Sigmoid colon (tissue), 4 donors: Measurements from ENCODE around the gene SMPDL3A.

Experiments used
- POLR2A ChIP-seq, 2 donors: fragments of 450-650 bp; IDR thresholded peaks; one replicate each; pipeline ENCODE4 v1.6.1; 2016; ENCODE audit warnings: antibody characterized with exemption in 2 of 2, mild to moderate bottlenecking in 2 of 2, moderate library complexity in 2 of 2
- POLR2AphosphoS5 ChIP-seq, 4 donors: sonication (generic); formaldehyde crosslinking; IDR thresholded peaks; one replicate each; pipeline ENCODE4 v1.6.1; 2017; ENCODE audit warnings: antibody characterized with exemption in 4 of 4

DNA sequence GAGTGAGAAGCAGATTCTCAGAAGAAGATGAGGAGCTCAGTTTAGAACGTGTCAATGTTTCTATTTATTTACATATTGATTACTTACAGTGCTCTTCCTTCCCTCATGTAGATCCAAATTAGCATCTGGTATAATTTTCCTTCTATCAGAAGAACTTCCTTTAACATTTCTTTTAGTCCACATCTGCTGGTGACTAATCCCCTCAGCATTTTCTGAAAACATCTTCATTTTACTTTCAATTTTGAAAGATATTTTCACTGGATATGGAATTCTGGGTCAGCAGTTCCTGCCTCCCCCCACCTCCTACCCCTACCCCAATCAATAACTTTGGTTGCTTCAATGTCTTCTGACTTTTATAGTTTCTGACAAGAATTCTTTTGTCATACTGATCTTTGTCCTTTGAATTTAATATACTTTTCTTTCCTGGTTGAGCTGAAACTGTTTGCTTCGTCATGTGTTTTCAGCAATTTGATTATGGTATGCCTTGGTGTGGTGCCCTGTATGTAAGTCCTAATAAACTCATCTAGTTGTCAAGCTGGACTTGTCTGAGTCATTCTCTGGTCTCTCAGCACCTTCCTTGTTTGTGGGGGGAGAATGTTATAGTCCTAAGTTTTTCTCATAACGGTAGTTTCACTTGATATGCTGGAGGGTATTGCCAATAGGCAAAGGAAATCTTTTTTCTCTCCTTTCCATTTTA is 57.0 kb downstream of the SMPDL3A start:
- no peak for TF ChIP-seq POLR2A (IDR thresholded peaks at IDR 0.05)
- no peak for TF ChIP-seq POLR2AphosphoS5 (IDR thresholded peaks at IDR 0.05)
